ENCODE data around the gene OR8U1.
"Not testable (repeated sequence)": the region's sequence is repeated elsewhere in the genome, so short reads cannot be mapped to it uniquely, and the experiment has no call there.

The OR8U1 gene

GRCh38 chr11:56380120-56380519 is 4.7 kb downstream of the OR8U1 start:
- TF ChIP-seq CTCF (IDR thresholded peaks at IDR 0.05; ENCODE audit: low read depth, low read length) = no peak
- Histone ChIP-seq H3K27me3 (no peaks in the 10 kb centered on the region), H3K36me3 (no peaks in the 10 kb centered on the region), H3K4me3 (ENCODE audit: low read depth, low read length) (no peak overlapping the region), H3K4me1 (no peaks in the 10 kb centered on the region), H3K9me3 (no peaks in the 10 kb centered on the region)
- DNase-seq = no peak

- no peak overlapping the region for H3K4me3 ChIP-seq (ENCODE audit: low read depth, low read length)
- DNase-seq = no peak
- no peaks in the 10 kb centered on the region for H3K4me1 ChIP-seq
- no peaks in the 10 kb centered on the region for H3K9me3 ChIP-seq
- H3K27me3 ChIP-seq = no peaks in the 10 kb centered on the region
- no peak for TF ChIP-seq CTCF (IDR thresholded peaks at IDR 0.05; ENCODE audit: low read depth, low read length)
- no peaks in the 10 kb centered on the region for H3K36me3 ChIP-seq
These were observed 19.0 kb downstream of the OR8U1 start for GRCh38 chr11:56394381-56394780.

- H3K4me3 ChIP-seq (ENCODE audit: low read depth, low read length) = no peak overlapping the region
- H3K27me3 ChIP-seq = no peaks in the 10 kb centered on the region
- DNase-seq = no peak
- no peaks in the 10 kb centered on the region for H3K4me1 ChIP-seq
- no peaks in the 10 kb centered on the region for H3K36me3 ChIP-seq
- TF ChIP-seq CTCF (IDR thresholded peaks at IDR 0.05; ENCODE audit: low read depth, low read length) = no peak
- no peaks in the 10 kb centered on the region for H3K9me3 ChIP-seq
These were observed 20.6 kb downstream of the OR8U1 start for GRCh38 chr11:56396047-56396446.

GRCh38 chr11:56401858-56402461 is 26.5 kb downstream of the OR8U1 start:
- not testable (repeated sequence) for H3K36me3 ChIP-seq; H3K4me3 ChIP-seq (ENCODE audit: low read depth, low read length); DNase-seq

GRCh38 chr11:56404393-56404792 is 29.0 kb downstream of the OR8U1 start:
- DNase-seq = no peak
- H3K9me3 ChIP-seq = no peaks in the 10 kb centered on the region
- no peaks in the 10 kb centered on the region for H3K4me1 ChIP-seq
- H3K4me3 ChIP-seq (ENCODE audit: low read depth, low read length) = no peak overlapping the region
- no peaks in the 10 kb centered on the region for H3K36me3 ChIP-seq
- no peak for TF ChIP-seq CTCF (IDR thresholded peaks at IDR 0.05; ENCODE audit: low read depth, low read length)
- H3K27me3 ChIP-seq = no peaks in the 10 kb centered on the region

More at GRCh38 chr11:56401858-56402461, 26.5 kb downstream of the OR8U1 start:
- H3K9me3 ChIP-seq, H3K27me3 ChIP-seq, H3K4me1 ChIP-seq: not testable (repeated sequence)

GRCh38 chr11:56410801-56411200 is 35.4 kb downstream of the OR8U1 start:
- no peaks in the 10 kb centered on the region for H3K9me3 ChIP-seq
- no peaks in the 10 kb centered on the region for H3K36me3 ChIP-seq
- no peak for TF ChIP-seq CTCF (IDR thresholded peaks at IDR 0.05; ENCODE audit: low read depth, low read length)
- H3K4me1 ChIP-seq = no peaks in the 10 kb centered on the region
- H3K4me3 ChIP-seq (ENCODE audit: low read depth, low read length) = no peak overlapping the region
- no peaks in the 10 kb centered on the region for H3K27me3 ChIP-seq
- DNase-seq = no peak

- no peak for DNase-seq
- H3K36me3 ChIP-seq = no peaks in the 10 kb centered on the region
- TF ChIP-seq CTCF (IDR thresholded peaks at IDR 0.05; ENCODE audit: low read depth, low read length) = no peak
- no peak within 1 kb of the TSS for H3K4me3 ChIP-seq (ENCODE audit: low read depth, low read length)
- no peaks in the 10 kb centered on the region for H3K9me3 ChIP-seq
- no peaks in the 10 kb centered on the region for H3K27me3 ChIP-seq
- H3K4me1 ChIP-seq = no peaks in the 10 kb centered on the region
These were observed 37.0 kb downstream of the OR8U1 start, which contains the start of gene OR5AL1 for GRCh38 chr11:56412396-56412795. TSS of gene OR5AL1 (plus strand) at chr11:56412696.
